GM23338 (cell line): ENCODE results near the gene NUTM2G. TPM values are rescaled to one million over a fixed set of nuclear protein-coding genes. Genes with fewer than 3 reads are reported as not detected.
A peak's percentile ranks its signal among the peaks of the same experiment; 100 is the strongest.
"Not testable (repeated sequence)": the region's sequence is repeated elsewhere in the genome, so short reads cannot be mapped to it uniquely, and the experiment has no call there.

Source experiments
- ATAC-seq: fragments of 200-7000 bp; cut with Tn5 transposase; 3 replicates; pipeline ENCODE4 v1.9.1; 2020
- DNase-seq: peaks from one replicate; pipeline ENCODE4 v3.0.0-alpha.2; 2015; ENCODE audit warnings: low spot score
- H2AFZ ChIP-seq: fragments of 200-600 bp; sonication (generic); 2 replicates; pipeline ENCODE4 v1.8.0; 2016; ENCODE audit warnings: antibody characterized with exemption, mild to moderate bottlenecking, moderate library complexity
- H3F3A ChIP-seq: fragments of 200-600 bp; sonication (generic); replicated peaks from 2 replicates; pipeline ENCODE4 v1.8.0; 2017; ENCODE audit warnings: antibody characterized with exemption, mixed run types, low read depth
- H3K27ac ChIP-seq: fragments of 200-600 bp; sonication (generic); 2 replicates; pipeline ENCODE4 v1.6.1; 2016; ENCODE audit warnings: low read depth
- H3K27me3 ChIP-seq: fragments of 200-600 bp; sonication (generic); 2 replicates; pipeline ENCODE4 v1.8.0; 2016; ENCODE audit warnings: mild to moderate bottlenecking, mixed run types, moderate library complexity; ENCODE audit not compliant: insufficient read depth
- H3K36me3 ChIP-seq: fragments of 200-600 bp; sonication (generic); 2 replicates; pipeline ENCODE4 v1.8.0; 2016; ENCODE audit warnings: mild to moderate bottlenecking; ENCODE audit not compliant: insufficient read depth
- H3K4me1 ChIP-seq: fragments of 200-600 bp; sonication (generic); 2 replicates; pipeline ENCODE4 v1.8.0; 2016; ENCODE audit warnings: mild to moderate bottlenecking, moderate library complexity; ENCODE audit not compliant: insufficient read depth
- H3K4me2 ChIP-seq: fragments of 200-600 bp; sonication (generic); 2 replicates; pipeline ENCODE4 v1.7.1; 2017; ENCODE audit warnings: mixed run types
- H3K4me3 ChIP-seq: fragments of 200-600 bp; sonication (generic); 2 replicates; pipeline ENCODE4 v1.6.1; 2016; ENCODE audit warnings: mixed run types
- H3K79me2 ChIP-seq: fragments of 200-600 bp; sonication (generic); replicated peaks from 2 replicates; pipeline ENCODE4 v1.8.0; 2017; ENCODE audit warnings: mild to moderate bottlenecking; ENCODE audit not compliant: insufficient read depth
- H3K9me2 ChIP-seq: fragments of 200-600 bp; sonication (generic); 2 replicates; pipeline ENCODE4 v1.8.0; 2017; ENCODE audit not compliant: insufficient read depth
- H4K20me1 ChIP-seq: fragments of 200-600 bp; sonication (generic); replicated peaks from 2 replicates; pipeline ENCODE4 v1.8.0; 2017; ENCODE audit warnings: mild to moderate bottlenecking; ENCODE audit not compliant: insufficient read depth
- H3K27ac Mint-ChIP-seq: 2 replicates; pipeline ENCODE4 v1.8.0; 2020; ENCODE audit warnings: inconsistent platforms, mild to moderate bottlenecking, moderate library complexity, mixed read lengths
- H3K27me3 Mint-ChIP-seq: 3 replicates; pipeline ENCODE4 v1.8.0; 2022; ENCODE audit warnings: low read depth, mild to moderate bottlenecking, moderate library complexity, mixed read lengths, inconsistent platforms; ENCODE audit not compliant: insufficient read depth, poor library complexity
- H3K36me3 Mint-ChIP-seq: 3 replicates; pipeline ENCODE4 v1.8.0; 2021; ENCODE audit warnings: low read depth, mild to moderate bottlenecking, inconsistent platforms, moderate library complexity, mixed read lengths
- H3K4me1 Mint-ChIP-seq: 3 replicates; pipeline ENCODE4 v1.8.0; 2020; ENCODE audit warnings: mild to moderate bottlenecking, inconsistent platforms, mixed read lengths
- H3K4me3 Mint-ChIP-seq: 3 replicates; pipeline ENCODE4 v1.8.0; 2021; ENCODE audit warnings: moderate library complexity, mild to moderate bottlenecking, inconsistent platforms, mixed read lengths
- H3K9me3 Mint-ChIP-seq: 3 replicates; pipeline ENCODE4 v1.8.0; 2020; ENCODE audit warnings: moderate library complexity, mild to moderate bottlenecking, inconsistent platforms, mixed read lengths
- polyA plus RNA-seq: library from polyadenylated mRNA; unstranded; fragments of >200 nt; fragmentation: Nextera tagmentation; extraction: Ambion mirVana; gene quantifications from 2 replicates; pipeline ENCODE4 v1.2.1, GENCODE V29; 2016
- total RNA-seq: library from RNA; depleted of rRNA; stranded (reverse); fragments of >200 nt; shearing (Covaris generic); gene quantifications from 2 replicates; pipeline ENCODE4 v1.2.3, GENCODE V29; 2014; rRNA removed

Gene NUTM2G
- total and polyA plus RNA-seq, 2 experiments from 2014 or later, result 0.76 to 1.6 TPM

DNA sequence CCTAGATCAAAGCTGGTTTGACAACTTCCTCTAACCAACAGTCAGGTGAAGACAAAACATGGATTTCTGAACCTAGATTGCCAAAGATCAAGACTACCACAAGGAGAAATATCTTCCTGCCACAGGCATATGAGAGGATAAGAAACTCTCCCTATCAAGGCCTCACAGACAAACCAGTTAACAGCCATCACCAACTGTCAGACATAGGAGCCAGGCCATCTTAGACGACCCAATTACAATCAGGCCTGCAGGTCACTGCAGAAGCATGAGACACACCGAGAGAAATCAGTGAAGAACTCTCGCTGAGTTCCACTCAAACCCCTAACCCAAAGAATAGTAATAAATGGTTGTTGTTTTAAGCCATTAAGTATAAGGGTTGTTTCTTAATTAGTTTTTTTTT, 45.4 kb downstream of the NUTM2G start:
- H3K27me3 ChIP-seq, H3K4me2 ChIP-seq, H3F3A ChIP-seq, H3K27ac Mint-ChIP-seq, H2AFZ ChIP-seq, H3K27ac ChIP-seq, H3K36me3 Mint-ChIP-seq, DNase-seq, H3K9me2 ChIP-seq, H3K4me1 ChIP-seq, H3K4me3 ChIP-seq, H3K27me3 Mint-ChIP-seq, H3K9me3 Mint-ChIP-seq, H3K4me1 Mint-ChIP-seq, H3K36me3 ChIP-seq, H3K4me3 Mint-ChIP-seq: not testable (repeated sequence)
- peak; percentile 29; the same call in 1 of the 3 replicates for ATAC-seq
- peaks cover 45% of the 10 kb centered on the region for H3K79me2 ChIP-seq
- H4K20me1 ChIP-seq, result peaks cover 11% of the 10 kb centered on the region

DNA sequence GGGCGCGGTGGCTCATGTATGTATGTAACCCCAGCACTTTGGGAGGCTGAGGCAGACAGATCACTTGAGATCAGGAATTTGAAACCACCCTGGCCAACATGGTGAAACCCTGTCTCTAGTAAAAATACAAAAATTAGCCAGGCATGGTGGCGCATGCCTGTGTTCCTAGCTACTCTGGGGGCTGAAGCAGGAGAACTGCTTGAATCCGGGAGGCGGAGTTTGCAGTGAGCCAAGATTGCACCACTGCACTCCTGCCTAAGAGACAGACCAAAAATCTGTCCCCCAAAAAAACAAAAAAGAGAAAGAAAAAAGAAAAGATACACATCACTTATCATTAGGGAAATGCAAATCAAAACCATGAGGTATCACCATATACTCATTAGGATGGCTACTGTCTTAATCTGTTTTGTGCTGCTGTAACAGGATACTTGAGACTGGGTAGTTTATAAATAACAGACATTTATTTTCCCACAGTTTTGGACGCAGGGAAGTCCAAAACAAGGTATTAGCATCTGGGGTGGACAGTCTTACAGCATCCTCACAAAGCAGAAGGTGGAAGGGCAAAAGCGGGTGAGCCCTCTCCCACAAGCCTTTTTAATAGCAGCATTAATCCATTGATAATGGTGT, 55.0 kb downstream of the NUTM2G start:
- not testable (repeated sequence) for H4K20me1 ChIP-seq, H2AFZ ChIP-seq, H3K36me3 ChIP-seq, H3K27me3 Mint-ChIP-seq, H3K36me3 Mint-ChIP-seq, H3F3A ChIP-seq, H3K9me3 Mint-ChIP-seq, H3K27me3 ChIP-seq, H3K9me2 ChIP-seq, H3K27ac Mint-ChIP-seq, H3K4me3 ChIP-seq, DNase-seq, H3K4me3 Mint-ChIP-seq, H3K4me1 ChIP-seq, ATAC-seq, H3K27ac ChIP-seq, H3K4me2 ChIP-seq
- peaks cover 14% of the 10 kb centered on the region for H3K4me1 Mint-ChIP-seq
- peaks cover 85% of the 10 kb centered on the region for H3K79me2 ChIP-seq

DNA sequence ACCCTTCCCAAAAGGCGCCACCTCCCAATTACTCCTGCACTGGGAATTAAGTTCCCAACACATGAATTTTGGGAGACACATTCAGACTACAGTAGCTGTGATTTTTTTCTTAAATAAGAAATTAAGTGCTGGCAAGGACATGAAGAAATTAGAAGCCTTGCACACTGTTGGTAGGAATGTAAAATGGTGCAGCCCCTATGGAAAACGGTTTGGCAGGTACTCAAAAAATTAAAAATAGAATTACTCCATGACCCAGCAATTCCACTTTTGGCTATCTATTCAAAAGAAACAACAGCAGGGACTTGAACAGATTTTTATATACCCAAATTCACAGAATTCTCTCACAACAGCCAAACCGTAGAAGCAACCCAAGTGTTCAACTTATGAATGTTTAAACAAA, 55.5 kb downstream of the NUTM2G start:
- not testable (repeated sequence) for ATAC-seq, H3K9me3 Mint-ChIP-seq, H3K4me1 ChIP-seq, H3K27ac ChIP-seq, H3K9me2 ChIP-seq, H3K27me3 ChIP-seq, H3K4me3 Mint-ChIP-seq, H3K4me3 ChIP-seq, H3K4me2 ChIP-seq, H3K27me3 Mint-ChIP-seq, H3K36me3 ChIP-seq, H3K27ac Mint-ChIP-seq, DNase-seq, H4K20me1 ChIP-seq, H3F3A ChIP-seq, H3K36me3 Mint-ChIP-seq, H2AFZ ChIP-seq
- H3K4me1 Mint-ChIP-seq, result peaks cover 15% of the 10 kb centered on the region
- H3K79me2 ChIP-seq, result peaks cover 81% of the 10 kb centered on the region

DNA sequence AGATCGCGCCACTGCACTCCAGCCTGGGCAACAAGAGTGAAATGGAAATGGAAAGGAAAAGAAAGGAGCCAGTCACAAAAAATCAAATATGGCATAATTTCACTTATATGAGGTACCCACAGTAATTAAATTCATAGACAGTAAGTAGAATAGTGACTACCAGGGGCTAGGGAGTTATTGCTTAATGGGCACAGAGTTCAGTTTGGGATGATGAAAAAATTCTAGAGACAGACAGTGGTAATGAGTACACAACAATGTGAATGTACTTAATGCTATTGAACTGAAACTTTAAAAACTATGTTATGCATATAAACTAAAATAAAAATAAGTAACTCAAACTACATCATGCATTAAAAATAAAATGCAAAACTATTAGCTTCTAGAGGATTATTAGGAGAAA, 56.2 kb downstream of the NUTM2G start:
- H3K36me3 Mint-ChIP-seq, H3F3A ChIP-seq, H3K36me3 ChIP-seq, H3K4me3 ChIP-seq, ATAC-seq, DNase-seq, H3K4me1 ChIP-seq, H3K4me3 Mint-ChIP-seq, H3K4me2 ChIP-seq, H2AFZ ChIP-seq, H3K9me3 Mint-ChIP-seq, H3K27me3 Mint-ChIP-seq, H3K27ac Mint-ChIP-seq, H4K20me1 ChIP-seq, H3K27ac ChIP-seq, H3K9me2 ChIP-seq, H3K27me3 ChIP-seq: not testable (repeated sequence)
- peaks cover 16% of the 10 kb centered on the region for H3K4me1 Mint-ChIP-seq
- H3K79me2 ChIP-seq, result peaks cover 79% of the 10 kb centered on the region

Other genes with a start within 250 kb of the NUTM2G start
- 14.5 and 18.7 TPM in 2 replicates for gene ZNF510, start 150.8 kb upstream of the NUTM2G start, total RNA-seq
- gene ZNF510, start 150.8 kb upstream of the NUTM2G start, polyA plus RNA-seq, result 3.9 and 4.8 TPM in 2 replicates
- gene ZNF782, start 74.3 kb upstream of the NUTM2G start, total RNA-seq, result 5.0 and 6.7 TPM in 2 replicates
- gene ZNF782, start 74.3 kb upstream of the NUTM2G start, polyA plus RNA-seq, result 2.1 and 2.6 TPM in 2 replicates
- 59.1 and 63.4 TPM in 2 replicates for gene CTSV, start 110.3 kb downstream of the NUTM2G start, total RNA-seq
- gene CTSV, start 110.3 kb downstream of the NUTM2G start, polyA plus RNA-seq, result 89.9 and 97.9 TPM in 2 replicates